ENCODE data around the gene NOL4L. TPM values are rescaled to one million over a fixed set of nuclear protein-coding genes. Genes with fewer than 3 reads are reported as not detected.

The NOL4L gene
- total and polyA plus RNA-seq, 2 experiments from 2014 or later = 35.6 to 42.9 TPM

DNA sequence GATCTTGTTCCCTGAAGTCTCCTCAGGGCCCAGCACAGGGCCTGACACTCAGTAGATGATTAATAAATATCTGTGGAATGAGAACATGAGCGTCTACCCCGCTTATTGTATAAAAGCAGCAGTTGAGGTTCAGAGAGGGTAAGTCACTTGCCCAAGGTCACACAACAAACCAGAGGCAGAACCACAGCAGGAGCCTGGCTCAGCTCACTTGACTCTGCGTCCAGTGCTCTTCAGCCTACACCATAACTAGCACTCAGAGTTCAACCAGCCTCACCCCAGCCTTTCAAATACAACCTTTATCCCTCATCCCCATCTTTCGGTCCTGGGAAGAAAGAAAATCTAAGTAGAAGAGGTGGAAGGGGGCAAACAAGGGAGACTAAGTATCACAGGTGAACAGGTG lies 24.9 kb upstream of the NOL4L start:
- H3K4me1 ChIP-seq (ENCODE audit: insufficient read depth) = peaks cover under 1% of the 10 kb centered on the region
- no peak overlapping the region for H3K4me3 ChIP-seq
- no peak overlapping the region for H3K27ac ChIP-seq
- H3K36me3 ChIP-seq (replicated peaks; ENCODE audit: insufficient read depth, low read depth) = no peaks in the 10 kb centered on the region
- H3K9me3 ChIP-seq (ENCODE audit: low read depth) = no peaks in the 10 kb centered on the region
- H4K20me1 ChIP-seq (ENCODE audit: insufficient read depth, poor library complexity, severe bottlenecking) = no peaks in the 10 kb centered on the region
- no peaks in the 10 kb centered on the region for H3K79me2 ChIP-seq
- peaks cover 12% of the 10 kb centered on the region for H3K27me3 ChIP-seq
- no peak overlapping the region for H3K4me2 ChIP-seq
- 95% methylated on average over 4 of the region's 4 CpGs for WGBS (ENCODE audit: low lambda C conversion rate, missing lambda C conversion rate)
- TF ChIP-seq EZH2phosphoT487 (IDR thresholded peaks at IDR 0.05; ENCODE audit: low read depth, severe bottlenecking, unreplicated experiment) (no peak), EZH2 (IDR thresholded peaks at IDR 0.05; ENCODE audit: borderline replicate concordance) (no peak)
- TF ChIP-seq, protein P1, sequence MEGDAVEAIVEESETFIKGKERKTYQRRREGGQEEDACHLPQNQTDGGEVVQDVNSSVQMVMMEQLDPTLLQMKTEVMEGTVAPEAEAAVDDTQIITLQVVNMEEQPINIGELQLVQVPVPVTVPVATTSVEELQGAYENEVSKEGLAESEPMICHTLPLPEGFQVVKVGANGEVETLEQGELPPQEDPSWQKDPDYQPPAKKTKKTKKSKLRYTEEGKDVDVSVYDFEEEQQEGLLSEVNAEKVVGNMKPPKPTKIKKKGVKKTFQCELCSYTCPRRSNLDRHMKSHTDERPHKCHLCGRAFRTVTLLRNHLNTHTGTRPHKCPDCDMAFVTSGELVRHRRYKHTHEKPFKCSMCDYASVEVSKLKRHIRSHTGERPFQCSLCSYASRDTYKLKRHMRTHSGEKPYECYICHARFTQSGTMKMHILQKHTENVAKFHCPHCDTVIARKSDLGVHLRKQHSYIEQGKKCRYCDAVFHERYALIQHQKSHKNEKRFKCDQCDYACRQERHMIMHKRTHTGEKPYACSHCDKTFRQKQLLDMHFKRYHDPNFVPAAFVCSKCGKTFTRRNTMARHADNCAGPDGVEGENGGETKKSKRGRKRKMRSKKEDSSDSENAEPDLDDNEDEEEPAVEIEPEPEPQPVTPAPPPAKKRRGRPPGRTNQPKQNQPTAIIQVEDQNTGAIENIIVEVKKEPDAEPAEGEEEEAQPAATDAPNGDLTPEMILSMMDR (IDR thresholded peaks at IDR 0.05; ENCODE audit: poor library complexity) = no peak
- no peaks in the 10 kb centered on the region for H3K9me2 ChIP-seq (replicated peaks; ENCODE audit: insufficient read depth)
- no peak for DNase-seq (ENCODE audit: low spot score)
- H2AFZ ChIP-seq = no peak overlapping the region

DNA sequence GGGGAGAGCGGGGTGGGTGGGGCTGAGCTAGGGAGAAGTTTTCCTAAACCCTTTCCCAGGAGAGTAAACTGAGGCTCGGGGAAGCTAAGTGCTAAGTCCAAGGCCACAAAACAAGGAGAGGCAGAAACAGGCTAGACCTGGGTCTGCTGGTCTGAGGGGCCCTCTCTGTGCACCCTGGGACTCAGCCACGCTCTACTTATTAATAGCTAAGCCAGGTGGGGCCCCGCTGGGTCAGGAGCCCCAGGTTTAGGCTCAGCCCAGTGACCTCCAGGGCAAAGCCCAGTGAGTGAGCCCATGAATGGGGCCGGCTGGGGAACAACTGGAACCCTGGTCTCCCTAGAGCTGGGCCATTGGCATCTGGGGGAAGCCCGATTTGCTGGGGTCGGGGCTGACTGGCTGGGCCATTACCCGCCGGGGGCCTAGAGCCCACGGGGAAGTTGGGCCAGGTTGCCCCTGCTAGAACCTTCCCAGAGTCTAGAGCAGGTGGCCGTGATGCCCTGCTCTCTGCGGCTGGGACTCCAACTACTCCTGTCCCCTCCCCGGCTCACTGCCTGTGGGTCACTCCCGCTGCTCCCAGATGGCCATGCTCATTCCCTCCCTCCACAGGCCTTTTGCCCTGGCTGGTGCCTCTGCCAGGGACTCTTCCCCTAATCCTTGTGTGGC lies 24.1 kb upstream of the NOL4L start:
- Histone ChIP-seq H3K9me2 (replicated peaks; ENCODE audit: insufficient read depth) (no peaks in the 10 kb centered on the region), H3K9me3 (ENCODE audit: low read depth) (no peaks in the 10 kb centered on the region), H3K4me3 (no peak overlapping the region), H3K27ac (no peak overlapping the region), H3K27me3 (peaks cover 12% of the 10 kb centered on the region), H3K36me3 (replicated peaks; ENCODE audit: insufficient read depth, low read depth) (no peaks in the 10 kb centered on the region), H4K20me1 (ENCODE audit: insufficient read depth, poor library complexity, severe bottlenecking) (no peaks in the 10 kb centered on the region), H3K4me1 (ENCODE audit: insufficient read depth) (peaks cover 5% of the 10 kb centered on the region), H3K79me2 (no peaks in the 10 kb centered on the region), H2AFZ (no peak overlapping the region), H3K4me2 (no peak overlapping the region)
- TF ChIP-seq EZH2phosphoT487 (IDR thresholded peaks at IDR 0.05; ENCODE audit: low read depth, severe bottlenecking, unreplicated experiment) (no peak), EZH2 (IDR thresholded peaks at IDR 0.05; ENCODE audit: borderline replicate concordance) (no peak)
- TF ChIP-seq, protein P1 (IDR thresholded peaks at IDR 0.05; ENCODE audit: poor library complexity) = no peak
- WGBS (ENCODE audit: low lambda C conversion rate, missing lambda C conversion rate) = 90% methylated on average over 14 of the region's 14 CpGs
- no peak for DNase-seq (ENCODE audit: low spot score)

DNA sequence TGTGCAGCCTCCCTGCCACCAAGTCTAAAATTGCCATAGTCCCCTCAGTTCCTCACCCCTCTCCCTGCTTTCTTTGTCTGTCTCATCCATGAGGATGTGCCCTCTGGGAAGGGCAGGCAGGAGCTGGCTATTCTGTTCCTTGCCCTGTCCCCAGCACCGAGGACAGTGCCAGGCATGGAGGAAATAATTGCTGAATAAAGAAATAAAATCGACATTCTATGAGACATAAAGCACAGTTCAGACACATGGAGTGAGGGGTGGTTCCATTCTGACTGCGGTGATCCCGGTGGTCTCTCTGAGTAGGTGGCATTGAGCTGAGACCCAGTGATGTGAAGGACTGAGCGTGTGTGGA lies 23.5 kb upstream of the NOL4L start:
- H3K27me3 ChIP-seq = peaks cover 12% of the 10 kb centered on the region
- no peak overlapping the region for H3K4me3 ChIP-seq
- H3K9me3 ChIP-seq (ENCODE audit: low read depth) = no peaks in the 10 kb centered on the region
- H3K4me1 ChIP-seq (ENCODE audit: insufficient read depth) = peaks cover 5% of the 10 kb centered on the region
- 87% methylated on average over 5 of the region's 5 CpGs for WGBS (ENCODE audit: low lambda C conversion rate, missing lambda C conversion rate)
- no peaks in the 10 kb centered on the region for H3K36me3 ChIP-seq (replicated peaks; ENCODE audit: insufficient read depth, low read depth)
- H3K4me2 ChIP-seq = no peak overlapping the region
- H4K20me1 ChIP-seq (ENCODE audit: insufficient read depth, poor library complexity, severe bottlenecking) = no peaks in the 10 kb centered on the region
- H2AFZ ChIP-seq = no peak overlapping the region
- TF ChIP-seq EZH2 (IDR thresholded peaks at IDR 0.05; ENCODE audit: borderline replicate concordance) = no peak
- no peak for TF ChIP-seq EZH2phosphoT487 (IDR thresholded peaks at IDR 0.05; ENCODE audit: low read depth, severe bottlenecking, unreplicated experiment)
- TF ChIP-seq, protein P1 (IDR thresholded peaks at IDR 0.05; ENCODE audit: poor library complexity) = no peak
- no peak for DNase-seq (ENCODE audit: low spot score)
- H3K9me2 ChIP-seq (replicated peaks; ENCODE audit: insufficient read depth) = no peaks in the 10 kb centered on the region
- H3K27ac ChIP-seq = no peak overlapping the region
- H3K79me2 ChIP-seq = no peaks in the 10 kb centered on the region
